ENCODE data around the gene SEMA3D. TPM values are rescaled to one million over a fixed set of nuclear protein-coding genes. Genes with fewer than 3 reads are reported as not detected.

The SEMA3D gene
- total and polyA plus RNA-seq, 2 of the 13 experiments (the other 11 are each of a cell fraction or from before 2014, with no cell fraction given) = 0.07 TPM; not detected in 1

DNA sequence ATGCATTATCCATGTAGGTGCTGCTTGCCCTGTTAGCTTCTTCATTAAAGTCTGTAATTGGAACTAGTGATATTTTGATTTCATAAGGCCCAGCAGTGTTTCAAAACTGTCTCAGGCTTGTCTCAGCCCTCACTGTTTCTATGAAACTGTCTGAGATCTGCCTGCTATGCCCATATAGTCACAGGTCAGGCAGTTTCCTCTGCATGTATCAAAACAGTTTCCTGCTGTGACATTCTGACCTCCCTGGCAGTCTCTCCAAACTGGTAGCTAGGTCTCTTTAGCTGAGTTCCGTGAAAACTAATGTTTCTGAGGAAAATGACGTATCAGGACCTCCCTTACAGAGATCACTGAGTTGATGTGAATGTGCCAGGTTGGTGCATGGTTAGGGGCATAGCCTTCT, 18.9 kb upstream of the SEMA3D start:
- Histone ChIP-seq H3K4me1 (ENCODE audit: insufficient read depth, low read length) (no peaks in the 10 kb centered on the region), H3K27me3 (ENCODE audit: control insufficient read depth in 1 of 2, insufficient read depth in 2 of 2, low read length in 2 of 2) (no peaks in the 10 kb centered on the region), H2AFZ (ENCODE audit: low read length) (no peak overlapping the region), H3K36me3 (replicated peaks in 1 of 2; ENCODE audit: control insufficient read depth in 1 of 2, insufficient read depth in 2 of 2, low read length in 2 of 2) (no peaks in the 10 kb centered on the region), H3K27ac (ENCODE audit: extremely low read length, insufficient read depth, low read length) (no peak overlapping the region), H3K9me3 (ENCODE audit: low read length) (no peaks in the 10 kb centered on the region), H3K9ac (ENCODE audit: insufficient read depth, low read depth, low read length) (no peak overlapping the region), H3K4me3 (replicated peaks in 1 of 3; ENCODE audit: insufficient read depth in 1 of 3, low read depth in 2 of 3, low read length in 3 of 3) (no peak overlapping the region), H3K79me2 (ENCODE audit: insufficient read depth, low read length) (no peaks in the 10 kb centered on the region), H4K20me1 (ENCODE audit: insufficient read depth, low read length) (no peaks in the 10 kb centered on the region), H3K4me2 (ENCODE audit: low read depth, low read length) (no peak overlapping the region)
- no peak for ATAC-seq
- TF ChIP-seq SIX4 (CRISPR knock-in tag; IDR thresholded peaks at IDR 0.05) (no peak), NKX3-1 (CRISPR knock-in tag; IDR thresholded peaks at IDR 0.05) (no peak), ZBTB8A (CRISPR knock-in tag; IDR thresholded peaks at IDR 0.05; ENCODE audit: borderline replicate concordance, low read depth) (no peak), ZNF251 (CRISPR knock-in tag; IDR thresholded peaks at IDR 0.05) (no peak), BORCS8-MEF2B (CRISPR knock-in tag; IDR thresholded peaks at IDR 0.05) (no peak), ZFY (CRISPR knock-in tag; IDR thresholded peaks at IDR 0.05) (no peak), AGO2 (optimal IDR thresholded peaks at IDR 0.05; ENCODE audit: low read depth, low read length) (no peak), RARA (CRISPR knock-in tag; IDR thresholded peaks at IDR 0.05) (no peak), ZNF143 (CRISPR knock-in tag; IDR thresholded peaks at IDR 0.05) (no peak), ZNF264 (CRISPR knock-in tag; IDR thresholded peaks at IDR 0.05) (no peak), ZNF510 (CRISPR knock-in tag; IDR thresholded peaks at IDR 0.05; ENCODE audit: low read depth) (no peak), ZNF20 (CRISPR knock-in tag; IDR thresholded peaks at IDR 0.05) (no peak), ZNF766 (CRISPR knock-in tag; IDR thresholded peaks at IDR 0.05; ENCODE audit: borderline replicate concordance) (no peak), ZIK1 (CRISPR knock-in tag; IDR thresholded peaks at IDR 0.05; ENCODE audit: borderline replicate concordance, low read depth) (no peak)
- TF ChIP-seq, protein P1, sequence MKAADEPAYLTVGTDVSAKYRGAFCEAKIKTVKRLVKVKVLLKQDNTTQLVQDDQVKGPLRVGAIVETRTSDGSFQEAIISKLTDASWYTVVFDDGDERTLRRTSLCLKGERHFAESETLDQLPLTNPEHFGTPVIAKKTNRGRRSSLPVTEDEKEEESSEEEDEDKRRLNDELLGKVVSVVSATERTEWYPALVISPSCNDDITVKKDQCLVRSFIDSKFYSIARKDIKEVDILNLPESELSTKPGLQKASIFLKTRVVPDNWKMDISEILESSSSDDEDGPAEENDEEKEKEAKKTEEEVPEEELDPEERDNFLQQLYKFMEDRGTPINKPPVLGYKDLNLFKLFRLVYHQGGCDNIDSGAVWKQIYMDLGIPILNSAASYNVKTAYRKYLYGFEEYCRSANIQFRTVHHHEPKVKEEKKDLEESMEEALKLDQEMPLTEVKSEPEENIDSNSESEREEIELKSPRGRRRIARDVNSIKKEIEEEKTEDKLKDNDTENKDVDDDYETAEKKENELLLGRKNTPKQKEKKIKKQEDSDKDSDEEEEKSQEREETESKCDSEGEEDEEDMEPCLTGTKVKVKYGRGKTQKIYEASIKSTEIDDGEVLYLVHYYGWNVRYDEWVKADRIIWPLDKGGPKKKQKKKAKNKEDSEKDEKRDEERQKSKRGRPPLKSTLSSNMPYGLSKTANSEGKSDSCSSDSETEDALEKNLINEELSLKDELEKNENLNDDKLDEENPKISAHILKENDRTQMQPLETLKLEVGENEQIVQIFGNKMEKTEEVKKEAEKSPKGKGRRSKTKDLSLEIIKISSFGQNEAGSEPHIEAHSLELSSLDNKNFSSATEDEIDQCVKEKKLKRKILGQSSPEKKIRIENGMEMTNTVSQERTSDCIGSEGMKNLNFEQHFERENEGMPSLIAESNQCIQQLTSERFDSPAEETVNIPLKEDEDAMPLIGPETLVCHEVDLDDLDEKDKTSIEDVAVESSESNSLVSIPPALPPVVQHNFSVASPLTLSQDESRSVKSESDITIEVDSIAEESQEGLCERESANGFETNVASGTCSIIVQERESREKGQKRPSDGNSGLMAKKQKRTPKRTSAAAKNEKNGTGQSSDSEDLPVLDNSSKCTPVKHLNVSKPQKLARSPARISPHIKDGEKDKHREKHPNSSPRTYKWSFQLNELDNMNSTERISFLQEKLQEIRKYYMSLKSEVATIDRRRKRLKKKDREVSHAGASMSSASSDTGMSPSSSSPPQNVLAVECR (CRISPR knock-in tag; IDR thresholded peaks at IDR 0.05; ENCODE audit: borderline replicate concordance) = no peak
- TF ChIP-seq, protein P2, sequence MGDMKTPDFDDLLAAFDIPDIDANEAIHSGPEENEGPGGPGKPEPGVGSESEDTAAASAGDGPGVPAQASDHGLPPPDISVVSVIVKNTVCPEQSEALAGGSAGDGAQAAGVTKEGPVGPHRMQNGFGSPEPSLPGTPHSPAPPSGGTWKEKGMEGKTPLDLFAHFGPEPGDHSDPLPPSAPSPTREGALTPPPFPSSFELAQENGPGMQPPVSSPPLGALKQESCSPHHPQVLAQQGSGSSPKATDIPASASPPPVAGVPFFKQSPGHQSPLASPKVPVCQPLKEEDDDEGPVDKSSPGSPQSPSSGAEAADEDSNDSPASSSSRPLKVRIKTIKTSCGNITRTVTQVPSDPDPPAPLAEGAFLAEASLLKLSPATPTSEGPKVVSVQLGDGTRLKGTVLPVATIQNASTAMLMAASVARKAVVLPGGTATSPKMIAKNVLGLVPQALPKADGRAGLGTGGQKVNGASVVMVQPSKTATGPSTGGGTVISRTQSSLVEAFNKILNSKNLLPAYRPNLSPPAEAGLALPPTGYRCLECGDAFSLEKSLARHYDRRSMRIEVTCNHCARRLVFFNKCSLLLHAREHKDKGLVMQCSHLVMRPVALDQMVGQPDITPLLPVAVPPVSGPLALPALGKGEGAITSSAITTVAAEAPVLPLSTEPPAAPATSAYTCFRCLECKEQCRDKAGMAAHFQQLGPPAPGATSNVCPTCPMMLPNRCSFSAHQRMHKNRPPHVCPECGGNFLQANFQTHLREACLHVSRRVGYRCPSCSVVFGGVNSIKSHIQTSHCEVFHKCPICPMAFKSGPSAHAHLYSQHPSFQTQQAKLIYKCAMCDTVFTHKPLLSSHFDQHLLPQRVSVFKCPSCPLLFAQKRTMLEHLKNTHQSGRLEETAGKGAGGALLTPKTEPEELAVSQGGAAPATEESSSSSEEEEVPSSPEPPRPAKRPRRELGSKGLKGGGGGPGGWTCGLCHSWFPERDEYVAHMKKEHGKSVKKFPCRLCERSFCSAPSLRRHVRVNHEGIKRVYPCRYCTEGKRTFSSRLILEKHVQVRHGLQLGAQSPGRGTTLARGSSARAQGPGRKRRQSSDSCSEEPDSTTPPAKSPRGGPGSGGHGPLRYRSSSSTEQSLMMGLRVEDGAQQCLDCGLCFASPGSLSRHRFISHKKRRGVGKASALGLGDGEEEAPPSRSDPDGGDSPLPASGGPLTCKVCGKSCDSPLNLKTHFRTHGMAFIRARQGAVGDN (CRISPR knock-in tag; IDR thresholded peaks at IDR 0.05) = no peak
- WGBS (ENCODE audit: low lambda C conversion rate) = 7% methylated on average over 2 of the region's 2 CpGs
- no TSS peak for BruUV-seq (replicated peaks)
- intact Hi-C loops (cut with micrococcal nuclease; ENCODE audit: unreplicated experiment) = no loop called here
- no peak for FAIRE-seq
- ChIA-PET CTCF (ENCODE audit: low intra/inter-chr PET ratio, low total read pairs) (no interaction called here), POLR2A (no interaction called here)
- in situ Hi-C loops (cut with HindIII; ENCODE audit: extremely low pct_ligation_motif_present, low pct_unique_long_range_greater_than_20kb) = no loop called here
- no peak for DNase-seq (ENCODE audit: low spot score)
